CD4-positive, CD25-positive, alpha-beta regulatory T cell (primary cell): ENCODE results near the gene LDB2. TPM values are rescaled to one million over a fixed set of nuclear protein-coding genes. Genes with fewer than 3 reads are reported as not detected.

ENCODE experiments used
- ATAC-seq, 2 donors: fragments of 150-1000 bp; cut with Tn5 transposase; one replicate each; pipeline ENCODE4 v1.10.0; 2021; ENCODE audit warnings: low read depth in 2 of 2, moderate number of reproducible peaks in 2 of 2, moderate library complexity in 1 of 2
- DNase-seq, 3 donors: peaks; one replicate each; pipeline versions ENCODE4 v3.0.0 to v3.0.0-alpha.2; 2012 to 2022; ENCODE audit warnings: mixed read lengths in 1 of 3
- H3K27ac ChIP-seq: one replicate; pipeline ENCODE4 v1.7.0; 2013; ENCODE audit warnings: mild to moderate bottlenecking, low read length; ENCODE audit not compliant: insufficient read depth, poor library complexity, severe bottlenecking
- H3K27me3 ChIP-seq: one replicate; pipeline ENCODE4 v1.7.0; 2013; ENCODE audit warnings: low read length; ENCODE audit not compliant: control insufficient read depth, insufficient read depth
- H3K36me3 ChIP-seq: one replicate; pipeline ENCODE4 v1.7.0; 2013; ENCODE audit warnings: mild to moderate bottlenecking, low read length, moderate library complexity; ENCODE audit not compliant: control insufficient read depth, insufficient read depth
- H3K4me1 ChIP-seq: 2 replicates; pipeline ENCODE4 v1.7.0; 2013; ENCODE audit warnings: mild to moderate bottlenecking, low read length; ENCODE audit not compliant: insufficient read depth, control insufficient read depth, poor library complexity, severe bottlenecking
- H3K4me3 ChIP-seq: one replicate; pipeline ENCODE4 v1.7.0; 2013; ENCODE audit warnings: low read depth, mild to moderate bottlenecking, low read length, moderate library complexity
- H3K9me3 ChIP-seq, 2 experiments: 1 replicate in 1 of 2; 2 replicates in 1 of 2; pipeline ENCODE4 v1.7.0; 2013; ENCODE audit warnings: low read length in 2 of 2, mild to moderate bottlenecking in 1 of 2, moderate library complexity in 1 of 2; ENCODE audit not compliant: control insufficient read depth in 2 of 2
- H3K27ac Mint-ChIP-seq, 3 donors: one replicate each; pipeline ENCODE4 v1.8.0; 2020 to 2022; ENCODE audit warnings: mild to moderate bottlenecking in 3 of 3, mixed read lengths in 3 of 3, moderate library complexity in 2 of 3
- H3K27me3 Mint-ChIP-seq: one replicate; pipeline ENCODE4 v1.8.0; 2022; ENCODE audit warnings: mild to moderate bottlenecking, mixed read lengths
- H3K36me3 Mint-ChIP-seq: one replicate; pipeline ENCODE4 v1.8.0; 2020; ENCODE audit warnings: mixed read lengths
- H3K4me1 Mint-ChIP-seq, 4 donors: one replicate each; pipeline ENCODE4 v1.8.0; 2020 to 2022; ENCODE audit warnings: mixed read lengths in 4 of 4, mild to moderate bottlenecking in 1 of 4
- H3K4me3 Mint-ChIP-seq, 4 donors: one replicate each; pipeline ENCODE4 v1.8.0; 2020 to 2022; ENCODE audit warnings: mild to moderate bottlenecking in 4 of 4, mixed read lengths in 4 of 4, moderate library complexity in 3 of 4
- H3K9me3 Mint-ChIP-seq, 7 donors: one replicate each; pipeline ENCODE4 v1.8.0; 2020 to 2022; ENCODE audit warnings: mixed read lengths in 7 of 7, mild to moderate bottlenecking in 3 of 7, moderate library complexity in 2 of 7
- polyA plus RNA-seq, 4 donors: library from polyadenylated mRNA; unstranded; fragments of 300-500 nt; fragmentation: Illumina TruSeq; gene quantifications; one replicate each; pipeline ENCODE4 v1.2.3, GENCODE V29; 2021
- total RNA-seq: library from RNA; stranded (reverse); gene quantifications from one replicate; pipeline ENCODE4 v1.2.3, GENCODE V29; 2022

Gene LDB2
- total and polyA plus RNA-seq, 5 donors from 2014 or later = not detected

- no peaks in the 10 kb centered on the region for H3K9me3 ChIP-seq
- no peak overlapping the region for H3K4me3 Mint-ChIP-seq
- no peak overlapping the region for H3K27ac Mint-ChIP-seq
- H3K4me3 ChIP-seq = no peak overlapping the region
- DNase-seq (no peak), ATAC-seq (no peak)
- H3K4me1 Mint-ChIP-seq = no peaks in the 10 kb centered on the region
- no peaks in the 10 kb centered on the region for H3K4me1 ChIP-seq
- peaks cover 0 to 9% (median 6%) of the 10 kb centered on the region in 7 donors for H3K9me3 Mint-ChIP-seq
- H3K36me3 Mint-ChIP-seq = no peaks in the 10 kb centered on the region
- peaks cover 5% of the 10 kb centered on the region for H3K27me3 Mint-ChIP-seq
- H3K27me3 ChIP-seq = no peaks in the 10 kb centered on the region
- H3K36me3 ChIP-seq = no peaks in the 10 kb centered on the region
- H3K27ac ChIP-seq = no peak overlapping the region
Measured at GRCh38 chr4:16660656-16661055, 237.8 kb downstream of the LDB2 start.

- Mint-ChIP-seq H3K27me3 (peaks cover 5% of the 10 kb centered on the region), H3K4me1 (no peaks in the 10 kb centered on the region), H3K4me3 (no peak overlapping the region), H3K9me3 (peaks cover 0 to 12% (median 6%) of the 10 kb centered on the region in 7 donors), H3K27ac (no peak overlapping the region), H3K36me3 (no peaks in the 10 kb centered on the region)
- H3K4me1 ChIP-seq = no peaks in the 10 kb centered on the region
- H3K27ac ChIP-seq = no peak overlapping the region
- no peak for DNase-seq
- no peaks in the 10 kb centered on the region for H3K27me3 ChIP-seq
- H3K36me3 ChIP-seq = no peaks in the 10 kb centered on the region
- H3K9me3 ChIP-seq = no peaks in the 10 kb centered on the region
- no peak for ATAC-seq
- H3K4me3 ChIP-seq = no peak overlapping the region
Measured at GRCh38 chr4:16659694-16660093, 238.8 kb downstream of the LDB2 start.

GRCh38 chr4:16659079-16659478 lies 239.4 kb downstream of the LDB2 start:
- H3K9me3 Mint-ChIP-seq = peaks cover 0 to 12% (median 6%) of the 10 kb centered on the region in 7 donors
- no peak overlapping the region for H3K4me3 Mint-ChIP-seq
- H3K27me3 ChIP-seq = no peaks in the 10 kb centered on the region
- H3K4me1 Mint-ChIP-seq = no peaks in the 10 kb centered on the region
- peaks cover 5% of the 10 kb centered on the region for H3K27me3 Mint-ChIP-seq
- no peak overlapping the region for H3K4me3 ChIP-seq
- DNase-seq (no peak), ATAC-seq (no peak)
- H3K4me1 ChIP-seq = no peaks in the 10 kb centered on the region
- H3K27ac ChIP-seq = no peak overlapping the region
- H3K36me3 ChIP-seq = no peaks in the 10 kb centered on the region
- no peaks in the 10 kb centered on the region for H3K36me3 Mint-ChIP-seq
- no peak overlapping the region for H3K27ac Mint-ChIP-seq
- H3K9me3 ChIP-seq = no peaks in the 10 kb centered on the region

- H3K36me3 ChIP-seq = no peaks in the 10 kb centered on the region
- no peaks in the 10 kb centered on the region for H3K36me3 Mint-ChIP-seq
- no peaks in the 10 kb centered on the region for H3K4me1 Mint-ChIP-seq
- peaks cover 0 to 12% (median 6%) of the 10 kb centered on the region in 7 donors for H3K9me3 Mint-ChIP-seq
- peaks cover 5% of the 10 kb centered on the region for H3K27me3 Mint-ChIP-seq
- H3K4me1 ChIP-seq = no peaks in the 10 kb centered on the region
- H3K27me3 ChIP-seq = no peaks in the 10 kb centered on the region
- no peak overlapping the region for H3K27ac Mint-ChIP-seq
- ATAC-seq (no peak), DNase-seq (no peak)
- no peak overlapping the region for H3K27ac ChIP-seq
- H3K4me3 ChIP-seq = no peak overlapping the region
- H3K4me3 Mint-ChIP-seq = no peak overlapping the region
- H3K9me3 ChIP-seq = no peaks in the 10 kb centered on the region
Measured at GRCh38 chr4:16658183-16658582, 240.3 kb downstream of the LDB2 start.

- ATAC-seq = no peak
- Histone ChIP-seq H3K9me3 (no peaks in the 10 kb centered on the region), H3K4me3 (no peak overlapping the region), H3K36me3 (no peaks in the 10 kb centered on the region), H3K4me1 (no peaks in the 10 kb centered on the region), H3K27me3 (no peaks in the 10 kb centered on the region), H3K27ac (no peak overlapping the region)
- Mint-ChIP-seq H3K4me3 (no peak overlapping the region), H3K4me1 (no peaks in the 10 kb centered on the region), H3K27ac (no peak overlapping the region), H3K36me3 (no peaks in the 10 kb centered on the region), H3K9me3 (peaks cover 0 to 11% (median 0%) of the 10 kb centered on the region in 7 donors), H3K27me3 (peaks cover 5% of the 10 kb centered on the region)
- DNase-seq = no peak
Measured at GRCh38 chr4:16655111-16655510, 243.3 kb downstream of the LDB2 start.

GRCh38 chr4:16652732-16653305 lies 245.6 kb downstream of the LDB2 start:
- no peak for ATAC-seq
- no peaks in the 10 kb centered on the region for H3K4me1 ChIP-seq
- H3K27ac ChIP-seq = no peak overlapping the region
- no peak overlapping the region for H3K4me3 Mint-ChIP-seq
- H3K36me3 Mint-ChIP-seq = no peaks in the 10 kb centered on the region
- no peaks in the 10 kb centered on the region for H3K4me1 Mint-ChIP-seq
- H3K27me3 Mint-ChIP-seq = peaks cover 5% of the 10 kb centered on the region
- peaks cover 0 to 9% (median 0%) of the 10 kb centered on the region in 7 donors for H3K9me3 Mint-ChIP-seq
- no peak for DNase-seq
- no peaks in the 10 kb centered on the region for H3K36me3 ChIP-seq
- H3K27me3 ChIP-seq = no peaks in the 10 kb centered on the region
- H3K27ac Mint-ChIP-seq = no peak overlapping the region
- H3K9me3 ChIP-seq = no peaks in the 10 kb centered on the region
- H3K4me3 ChIP-seq = no peak overlapping the region

GRCh38 chr4:16646459-16646858 lies 252.0 kb downstream of the LDB2 start:
- Histone ChIP-seq H3K9me3 (no peaks in the 10 kb centered on the region), H3K27ac (no peak overlapping the region), H3K4me1 (no peaks in the 10 kb centered on the region), H3K4me3 (no peak overlapping the region), H3K36me3 (no peaks in the 10 kb centered on the region), H3K27me3 (no peaks in the 10 kb centered on the region)
- ATAC-seq = no peak
- H3K4me3 Mint-ChIP-seq = no peak overlapping the region
- no peak for DNase-seq
- peaks cover 0 to 4% (median 0%) of the 10 kb centered on the region in 7 donors for H3K9me3 Mint-ChIP-seq
- no peaks in the 10 kb centered on the region for H3K27me3 Mint-ChIP-seq
- H3K4me1 Mint-ChIP-seq = no peaks in the 10 kb centered on the region
- no peaks in the 10 kb centered on the region for H3K36me3 Mint-ChIP-seq
- no peak overlapping the region for H3K27ac Mint-ChIP-seq

- H3K4me1 Mint-ChIP-seq = no peaks in the 10 kb centered on the region
- Histone ChIP-seq H3K36me3 (no peaks in the 10 kb centered on the region), H3K9me3 (no peaks in the 10 kb centered on the region), H3K27me3 (no peaks in the 10 kb centered on the region), H3K4me3 (no peak overlapping the region), H3K4me1 (no peaks in the 10 kb centered on the region), H3K27ac (no peak overlapping the region)
- H3K36me3 Mint-ChIP-seq = no peaks in the 10 kb centered on the region
- ATAC-seq (no peak), DNase-seq (no peak)
- H3K4me3 Mint-ChIP-seq = no peak overlapping the region
- H3K27me3 Mint-ChIP-seq = no peaks in the 10 kb centered on the region
- H3K27ac Mint-ChIP-seq = no peak overlapping the region
- H3K9me3 Mint-ChIP-seq = peaks cover 0 to 3% (median 0%) of the 10 kb centered on the region in 7 donors
Measured at GRCh38 chr4:16643893-16644292, 254.6 kb downstream of the LDB2 start.
